ENCODE results near the gene TRIP4. TPM values are rescaled to one million over a fixed set of nuclear protein-coding genes. Genes with fewer than 3 reads are reported as not detected.

The TRIP4 gene
- total and polyA plus RNA-seq, 2 of the 8 experiments (the other 6 are each of a cell fraction or from before 2014, with no cell fraction given), result 6.2 to 18.9 TPM

DNA sequence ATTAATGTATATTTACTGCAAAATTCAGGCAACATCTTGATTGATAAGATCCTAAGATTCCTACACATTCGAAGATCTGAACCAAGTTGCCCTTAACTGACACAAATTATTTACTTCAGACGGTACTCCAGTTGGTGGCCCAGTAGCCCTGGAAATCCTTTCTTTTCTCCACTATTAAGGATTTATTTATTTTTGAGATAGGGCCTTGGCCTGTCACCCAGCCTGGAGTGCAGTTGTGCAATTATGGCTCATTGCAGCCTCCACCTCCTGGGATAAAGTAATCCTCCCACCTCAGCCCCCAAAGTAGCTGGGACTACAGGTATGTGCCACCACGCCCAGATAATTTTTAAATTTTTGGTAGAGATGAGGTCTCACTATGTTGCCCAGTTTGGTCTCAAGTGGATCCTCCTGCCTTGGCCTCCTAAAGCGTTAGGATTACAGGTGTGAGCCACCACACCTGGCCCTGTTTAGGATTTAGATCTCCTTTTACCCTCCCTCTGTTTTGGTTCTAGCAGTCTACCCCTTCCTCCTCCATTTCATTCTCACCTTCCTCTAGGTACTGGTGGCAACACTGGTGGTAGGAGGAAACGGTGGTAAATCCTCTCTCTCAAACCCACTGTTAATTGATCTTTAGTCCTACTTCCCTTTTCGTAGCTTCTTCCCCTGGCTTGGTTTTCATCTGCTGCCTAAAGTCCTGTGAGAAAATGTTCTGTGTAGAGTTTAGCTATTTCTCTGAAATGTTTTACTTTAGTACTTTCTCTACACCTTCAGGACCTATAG is 60.1 kb downstream of the TRIP4 start:
- H2BK20ac ChIP-seq (ENCODE audit: low read length), result no peak overlapping the region
- FAIRE-seq, result no peak
- H3K36me3 ChIP-seq (ENCODE audit: control insufficient read depth in 2 of 4, insufficient read depth in 4 of 4, low read length in 3 of 4), result peaks cover 0 to 5% (median 0%) of the 10 kb centered on the region in 4 experiments; a peak in 2 of 8 replicates
- no peaks in the 10 kb centered on the region for H4K20me1 ChIP-seq (replicated peaks in 1 of 2; ENCODE audit: control insufficient read depth in 1 of 2, insufficient read depth in 2 of 2, low read length in 2 of 2)
- H3K79me2 ChIP-seq (ENCODE audit: control insufficient read depth in 1 of 2, insufficient read depth in 2 of 2, low read length in 2 of 2), result no peaks in the 10 kb centered on the region
- no peak overlapping the region for H3K27ac ChIP-seq (ENCODE audit: low read depth, low read length)
- H3K27me3 ChIP-seq (replicated peaks in 1 of 4; ENCODE audit: control insufficient read depth in 3 of 4, extremely low read depth in 1 of 4, insufficient read depth in 3 of 4, low read length in 3 of 4), result no peaks in the 10 kb centered on the region
- H3K79me1 ChIP-seq (ENCODE audit: low read depth, low read length), result no peaks in the 10 kb centered on the region
- no peak overlapping the region for H2BK15ac ChIP-seq (ENCODE audit: low read length)
- no peak overlapping the region for H3K56ac ChIP-seq (replicated peaks; ENCODE audit: insufficient read length, low read depth, low read length)
- H3K4me2 ChIP-seq (ENCODE audit: insufficient read depth in 1 of 2, low read depth in 2 of 2, low read length in 2 of 2), result no peak overlapping the region
- no peak overlapping the region for H2BK5ac ChIP-seq (ENCODE audit: low read depth, low read length)
- no peak overlapping the region for H2AFZ ChIP-seq (ENCODE audit: low read length)
- H2BK120ac ChIP-seq (replicated peaks; ENCODE audit: low read depth, low read length), result no peak overlapping the region
- H4K5ac ChIP-seq (ENCODE audit: insufficient read length, low read depth, low read length), result no peak overlapping the region
- H4K91ac ChIP-seq (replicated peaks; ENCODE audit: insufficient read length, low read length), result no peak overlapping the region
- no peaks in the 10 kb centered on the region for H3K4me1 ChIP-seq (replicated peaks in 1 of 4; ENCODE audit: control insufficient read depth in 3 of 4, insufficient read depth in 4 of 4, low read length in 3 of 4)
- POLR2A ChIA-PET (ENCODE audit: partially characterized antibody), result interaction anchor here (1.2 kb wide), 1 partner anchor 12 kb away, joined by 6 read pairs; the partner anchor contains the start of gene ZNF609
- no peak overlapping the region for H2AK5ac ChIP-seq (ENCODE audit: low read depth, low read length)
- H3K4ac ChIP-seq (replicated peaks; ENCODE audit: insufficient read length, low read depth, low read length), result no peak overlapping the region
- no peak overlapping the region for H3K9ac ChIP-seq (replicated peaks in 1 of 4; ENCODE audit: extremely low read depth in 1 of 4, low read depth in 3 of 4, low read length in 3 of 4)
- no peaks in the 10 kb centered on the region for H3K23me2 ChIP-seq (ENCODE audit: low read depth, low read length)
- no peak overlapping the region for H3K4me3 ChIP-seq (ENCODE audit: extremely low read depth in 1 of 4, insufficient read depth in 2 of 4, low read depth in 3 of 4, low read length in 4 of 4)
- WGBS, 2 experiments (ENCODE audit: extremely low coverage in 1 of 2, insufficient coverage in 1 of 2, insufficient read length in 1 of 2, insufficient replicate concordance in 2 of 2, low coverage in 1 of 2, low lambda C conversion rate in 2 of 2, missing lambda C conversion rate in 1 of 2), result 90% methylated on average over 6 of the region's 6 CpGs; no CpG with 5 or more reads in 1 of the 2 experiments
- H2BK12ac ChIP-seq (ENCODE audit: low read depth, low read length), result no peak overlapping the region
- DNase-seq (ENCODE audit: low read depth in 1 of 2, low spot score in 2 of 2), result no peak
- no peak overlapping the region for H4K8ac ChIP-seq (ENCODE audit: extremely low read depth, insufficient read depth, low read length)
- H3K9me3 ChIP-seq (ENCODE audit: insufficient read depth in 2 of 2, low read depth in 1 of 2, low read length in 1 of 2), result no peaks in the 10 kb centered on the region
- no peak overlapping the region for H3K23ac ChIP-seq (ENCODE audit: insufficient read length)
- CTCF ChIA-PET (ENCODE audit: partially characterized antibody), result interaction anchor here (1.3 kb wide), 1 partner anchor 235 kb away, joined by 5 read pairs; no protein-coding TSS in a partner anchor
- no peak overlapping the region for H3K14ac ChIP-seq (ENCODE audit: insufficient read length)
- no peak overlapping the region for H3K18ac ChIP-seq (ENCODE audit: extremely low read depth, low read length)
- TF ChIP-seq BRCA1 (IDR thresholded peaks at IDR 0.05; ENCODE audit: low read depth, low read length), result no peak
- TF ChIP-seq SUZ12 (IDR thresholded peaks at IDR 0.05; ENCODE audit: low read length), result no peak
- TF ChIP-seq ASH2L (IDR thresholded peaks at IDR 0.05; ENCODE audit: low read length), result no peak
- TF ChIP-seq SP4 (IDR thresholded peaks at IDR 0.05; ENCODE audit: low read length), result no peak
- TF ChIP-seq, protein P1, sequence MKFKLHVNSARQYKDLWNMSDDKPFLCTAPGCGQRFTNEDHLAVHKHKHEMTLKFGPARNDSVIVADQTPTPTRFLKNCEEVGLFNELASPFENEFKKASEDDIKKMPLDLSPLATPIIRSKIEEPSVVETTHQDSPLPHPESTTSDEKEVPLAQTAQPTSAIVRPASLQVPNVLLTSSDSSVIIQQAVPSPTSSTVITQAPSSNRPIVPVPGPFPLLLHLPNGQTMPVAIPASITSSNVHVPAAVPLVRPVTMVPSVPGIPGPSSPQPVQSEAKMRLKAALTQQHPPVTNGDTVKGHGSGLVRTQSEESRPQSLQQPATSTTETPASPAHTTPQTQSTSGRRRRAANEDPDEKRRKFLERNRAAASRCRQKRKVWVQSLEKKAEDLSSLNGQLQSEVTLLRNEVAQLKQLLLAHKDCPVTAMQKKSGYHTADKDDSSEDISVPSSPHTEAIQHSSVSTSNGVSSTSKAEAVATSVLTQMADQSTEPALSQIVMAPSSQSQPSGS (IDR thresholded peaks at IDR 0.05; ENCODE audit: low read length), result no peak
- TF ChIP-seq, protein P2, sequence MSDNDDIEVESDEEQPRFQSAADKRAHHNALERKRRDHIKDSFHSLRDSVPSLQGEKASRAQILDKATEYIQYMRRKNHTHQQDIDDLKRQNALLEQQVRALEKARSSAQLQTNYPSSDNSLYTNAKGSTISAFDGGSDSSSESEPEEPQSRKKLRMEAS (IDR thresholded peaks at IDR 0.05), result no peak
- TF ChIP-seq TAF7 (optimal IDR thresholded peaks at IDR 0.05; ENCODE audit: borderline replicate concordance, low read depth, low read length), result no peak
- TF ChIP-seq GTF2F1 (IDR thresholded peaks at IDR 0.05; ENCODE audit: borderline replicate concordance, low read depth, low read length), result no peak
- TF ChIP-seq EGR1 (IDR thresholded peaks at IDR 0.05; ENCODE audit: borderline replicate concordance, low read depth, low read length), result no peak
- TF ChIP-seq JUN (IDR thresholded peaks at IDR 0.05; ENCODE audit: low read depth, low read length), result no peak
- TF ChIP-seq SIX5 (IDR thresholded peaks at IDR 0.05; ENCODE audit: low read depth, low read length), result no peak
- no peak for TF ChIP-seq CHD1 (IDR thresholded peaks at IDR 0.05; ENCODE audit: low read depth, low read length)
